ENCODE measurements around the gene MEIS2.

The MEIS2 gene

DNA sequence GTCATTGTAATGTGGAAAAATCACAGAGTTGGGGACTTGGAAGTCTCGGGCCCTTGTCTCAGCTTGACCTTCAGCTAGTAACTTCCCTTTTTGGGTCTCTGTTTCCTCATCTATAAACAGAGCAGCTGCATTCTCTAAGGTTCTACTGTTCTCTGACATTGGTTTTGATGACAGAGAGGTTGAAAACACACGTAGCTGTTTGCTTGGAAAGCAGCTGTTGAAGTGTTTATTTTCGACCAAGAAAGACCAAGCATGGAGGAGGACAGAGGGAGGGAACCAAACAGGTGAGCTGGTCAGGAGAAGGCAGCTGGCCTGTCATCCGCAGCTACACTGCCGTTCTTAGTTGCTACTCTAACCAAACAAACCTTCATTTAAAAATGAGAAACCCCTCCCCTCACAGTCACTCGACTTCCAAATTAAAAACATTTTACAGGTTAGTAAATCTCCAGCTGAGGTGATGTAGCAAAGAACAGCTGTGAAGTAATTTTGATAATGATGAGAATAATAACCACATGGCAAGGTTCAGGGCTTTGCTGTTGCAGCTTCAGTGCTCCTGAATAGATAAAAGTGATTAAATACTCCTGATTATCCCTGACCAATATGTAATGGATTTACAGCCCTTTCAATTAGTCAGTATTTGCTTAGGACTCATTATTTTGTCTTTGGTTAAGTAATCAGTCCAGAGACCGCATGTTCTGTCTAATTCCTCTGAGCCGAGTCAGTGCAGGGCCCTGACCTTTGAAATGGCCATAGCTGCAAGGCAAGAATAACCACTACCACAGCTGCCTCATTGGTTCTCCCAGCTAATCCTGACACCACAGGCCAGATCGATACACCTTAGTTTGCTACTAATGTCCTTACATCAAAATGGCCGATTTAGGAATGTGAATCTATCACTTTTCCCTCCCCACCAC is 65.3 kb downstream of the MEIS2 start:
- Histone ChIP-seq H3K4me1 (ENCODE audit: control insufficient read depth, insufficient read depth, low read length, poor library complexity, severe bottlenecking) (no peaks in the 10 kb centered on the region), H3K36me3 (ENCODE audit: control insufficient read depth, insufficient read depth, low read length) (no peaks in the 10 kb centered on the region), H3K9me3 (ENCODE audit: control insufficient read depth, low read length) (no peaks in the 10 kb centered on the region), H3K27me3 (replicated peaks; ENCODE audit: control insufficient read depth, insufficient read depth, low read length, poor library complexity, severe bottlenecking) (no peaks in the 10 kb centered on the region), H3K27ac (ENCODE audit: insufficient read depth, low read length, poor library complexity, severe bottlenecking) (no peak overlapping the region), H3K4me3 (ENCODE audit: insufficient read depth, low read depth, low read length, poor library complexity, severe bottlenecking) (no peak overlapping the region)
- no peak for DNase-seq

DNA sequence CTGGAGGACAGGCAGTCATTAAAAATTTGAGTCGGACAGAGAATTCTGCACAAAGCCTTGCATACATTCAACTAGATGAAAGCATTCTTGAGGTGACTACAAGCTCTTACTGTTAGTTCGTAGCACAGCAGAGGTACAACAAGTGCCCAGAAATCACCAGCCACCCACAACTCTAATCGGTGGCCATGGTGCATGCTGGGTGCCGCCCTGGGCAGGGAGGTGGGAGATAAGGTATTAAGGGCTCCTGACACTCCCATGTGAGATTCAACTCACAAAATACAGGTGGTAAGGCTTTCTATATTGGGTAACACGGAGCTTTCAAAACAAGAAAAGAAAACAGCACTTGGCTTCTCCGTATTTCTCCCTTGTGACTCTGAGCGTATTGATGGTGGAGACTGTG is 66.0 kb downstream of the MEIS2 start:
- H3K9me3 ChIP-seq (ENCODE audit: control insufficient read depth, low read length): no peaks in the 10 kb centered on the region
- no peaks in the 10 kb centered on the region for H3K4me1 ChIP-seq (ENCODE audit: control insufficient read depth, insufficient read depth, low read length, poor library complexity, severe bottlenecking)
- DNase-seq: no peak
- H3K36me3 ChIP-seq (ENCODE audit: control insufficient read depth, insufficient read depth, low read length): no peaks in the 10 kb centered on the region
- no peak overlapping the region for H3K27ac ChIP-seq (ENCODE audit: insufficient read depth, low read length, poor library complexity, severe bottlenecking)
- H3K27me3 ChIP-seq (replicated peaks; ENCODE audit: control insufficient read depth, insufficient read depth, low read length, poor library complexity, severe bottlenecking): no peaks in the 10 kb centered on the region
- H3K4me3 ChIP-seq (ENCODE audit: insufficient read depth, low read depth, low read length, poor library complexity, severe bottlenecking): no peak overlapping the region

GRCh38 chr15:37032091-37032775 is 68.1 kb downstream of the MEIS2 start:
- no peak for DNase-seq
- no peak overlapping the region for H3K27ac ChIP-seq (ENCODE audit: insufficient read depth, low read length, poor library complexity, severe bottlenecking)

DNA sequence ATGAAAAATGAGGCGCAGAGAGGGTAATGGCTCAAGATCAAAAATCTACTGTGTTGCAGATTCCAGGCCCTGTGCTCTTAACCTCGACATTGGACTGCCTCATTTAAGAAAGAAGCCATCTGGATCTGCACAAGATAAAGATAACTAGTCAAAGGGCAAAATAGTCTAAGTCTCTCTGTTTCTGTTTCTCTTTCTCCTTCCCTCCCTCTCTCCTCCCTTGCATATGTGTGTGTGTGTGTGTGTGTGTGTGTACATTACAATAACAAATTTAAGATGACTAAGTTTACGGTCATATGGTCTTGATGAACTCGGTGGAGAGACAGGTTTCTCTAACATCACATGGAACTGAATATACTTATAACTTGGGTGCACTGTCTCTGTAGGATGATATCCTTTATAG is 69.2 kb downstream of the MEIS2 start:
- DNase-seq: no peak
- no peaks in the 10 kb centered on the region for H3K27me3 ChIP-seq (replicated peaks; ENCODE audit: control insufficient read depth, insufficient read depth, low read length, poor library complexity, severe bottlenecking)
- no peaks in the 10 kb centered on the region for H3K9me3 ChIP-seq (ENCODE audit: control insufficient read depth, low read length)
- no peaks in the 10 kb centered on the region for H3K4me1 ChIP-seq (ENCODE audit: control insufficient read depth, insufficient read depth, low read length, poor library complexity, severe bottlenecking)
- no peak overlapping the region for H3K27ac ChIP-seq (ENCODE audit: insufficient read depth, low read length, poor library complexity, severe bottlenecking)
- H3K4me3 ChIP-seq (ENCODE audit: insufficient read depth, low read depth, low read length, poor library complexity, severe bottlenecking): no peak overlapping the region
- no peaks in the 10 kb centered on the region for H3K36me3 ChIP-seq (ENCODE audit: control insufficient read depth, insufficient read depth, low read length)

More at GRCh38 chr15:37032091-37032775, 68.1 kb downstream of the MEIS2 start:
- H3K27me3 ChIP-seq (replicated peaks; ENCODE audit: control insufficient read depth, insufficient read depth, low read length, poor library complexity, severe bottlenecking): no peaks in the 10 kb centered on the region
- H3K36me3 ChIP-seq (ENCODE audit: control insufficient read depth, insufficient read depth, low read length): no peaks in the 10 kb centered on the region
- H3K4me3 ChIP-seq (ENCODE audit: insufficient read depth, low read depth, low read length, poor library complexity, severe bottlenecking): no peak overlapping the region
- H3K4me1 ChIP-seq (ENCODE audit: control insufficient read depth, insufficient read depth, low read length, poor library complexity, severe bottlenecking): no peaks in the 10 kb centered on the region
- no peaks in the 10 kb centered on the region for H3K9me3 ChIP-seq (ENCODE audit: control insufficient read depth, low read length)

DNA sequence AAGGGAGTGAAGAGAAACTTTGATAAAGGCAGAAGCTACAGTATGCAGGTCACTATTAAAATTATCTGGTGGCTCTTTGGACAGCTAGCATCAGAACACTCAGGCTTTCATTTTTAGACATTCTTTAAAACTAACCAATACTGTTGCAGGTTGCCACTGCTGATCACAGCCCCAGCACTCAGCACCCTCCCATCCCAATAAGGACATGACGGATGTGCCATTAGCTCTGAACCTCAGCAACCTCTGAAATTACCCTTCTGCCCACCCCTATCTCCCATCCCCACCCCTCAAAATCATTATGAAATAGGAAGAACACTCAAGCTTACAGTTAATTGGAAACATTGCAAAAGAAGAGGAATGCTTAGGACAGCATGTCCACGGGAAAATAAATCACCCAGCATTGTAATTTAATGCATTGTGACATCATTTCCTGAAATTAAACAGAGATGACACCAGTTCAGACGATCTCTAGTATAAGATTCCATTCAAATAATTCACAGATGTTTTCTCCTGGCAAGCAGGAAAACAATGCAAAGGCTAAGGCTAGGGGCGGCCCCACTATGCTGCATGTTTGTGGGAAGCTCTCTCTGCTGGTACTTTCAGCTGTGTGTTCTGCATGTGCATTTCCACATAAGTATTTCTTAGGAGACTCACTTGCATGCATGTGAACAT is 71.6 kb downstream of the MEIS2 start:
- H3K27me3 ChIP-seq (replicated peaks; ENCODE audit: control insufficient read depth, insufficient read depth, low read length, poor library complexity, severe bottlenecking): no peaks in the 10 kb centered on the region

GRCh38 chr15:37020852-37021251 is 79.5 kb downstream of the MEIS2 start:
- Histone ChIP-seq H3K27ac (ENCODE audit: insufficient read depth, low read length, poor library complexity, severe bottlenecking) (no peak overlapping the region), H3K36me3 (ENCODE audit: control insufficient read depth, insufficient read depth, low read length) (no peaks in the 10 kb centered on the region)

More for the DNA sequence above, 71.6 kb downstream of the MEIS2 start:
- H3K27ac ChIP-seq (ENCODE audit: insufficient read depth, low read length, poor library complexity, severe bottlenecking): no peak overlapping the region
- H3K36me3 ChIP-seq (ENCODE audit: control insufficient read depth, insufficient read depth, low read length): no peaks in the 10 kb centered on the region
- no peak for DNase-seq
- no peaks in the 10 kb centered on the region for H3K4me1 ChIP-seq (ENCODE audit: control insufficient read depth, insufficient read depth, low read length, poor library complexity, severe bottlenecking)
- no peaks in the 10 kb centered on the region for H3K9me3 ChIP-seq (ENCODE audit: control insufficient read depth, low read length)
- no peak overlapping the region for H3K4me3 ChIP-seq (ENCODE audit: insufficient read depth, low read depth, low read length, poor library complexity, severe bottlenecking)

DNA sequence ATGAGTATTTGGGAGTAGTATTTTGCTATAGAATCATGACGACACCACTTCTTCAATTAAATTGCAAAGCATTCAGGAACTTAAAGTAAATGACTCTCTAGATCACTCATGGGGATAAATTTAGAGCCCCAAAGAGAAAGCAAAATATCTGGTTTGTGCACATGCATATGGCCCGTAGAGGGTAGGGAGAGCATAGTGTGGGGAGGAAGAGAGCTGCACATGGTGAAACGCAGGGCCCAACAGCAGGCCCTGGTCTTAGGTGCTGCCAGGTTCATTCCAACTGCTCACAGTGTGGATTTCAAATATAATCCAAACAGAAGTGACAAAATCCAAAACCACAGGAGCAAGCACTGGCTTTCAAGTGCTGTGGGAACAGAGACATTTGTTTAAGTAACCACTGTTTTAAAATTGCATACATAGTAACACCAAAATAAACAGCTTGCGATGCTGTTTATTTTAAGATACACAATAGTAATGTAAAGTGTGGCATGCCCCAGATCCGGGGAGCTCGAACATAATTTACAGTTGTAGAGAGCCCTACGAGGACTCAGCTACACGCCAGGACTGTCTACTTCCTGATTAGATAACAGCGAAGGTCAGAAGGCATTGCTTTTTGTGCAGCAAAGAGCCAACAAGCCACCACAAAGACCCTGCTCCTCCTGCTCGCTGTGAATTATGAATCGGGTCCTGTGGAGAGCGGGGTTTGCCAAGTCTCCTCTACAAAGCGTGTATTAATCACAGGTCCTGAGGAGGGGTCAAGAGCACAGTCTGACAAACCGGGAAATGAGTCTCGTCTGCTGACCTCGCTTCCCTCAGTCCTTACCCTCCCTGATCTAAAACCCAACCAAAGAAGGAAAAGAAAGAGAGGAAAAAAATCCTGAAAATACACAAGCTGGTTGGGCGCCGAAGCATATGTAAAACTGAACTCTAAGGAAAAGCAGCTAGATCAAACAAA is 80.6 kb downstream of the MEIS2 start:
- DNase-seq: no peak
- Histone ChIP-seq H3K27me3 (replicated peaks; ENCODE audit: control insufficient read depth, insufficient read depth, low read length, poor library complexity, severe bottlenecking) (no peaks in the 10 kb centered on the region), H3K4me3 (ENCODE audit: insufficient read depth, low read depth, low read length, poor library complexity, severe bottlenecking) (no peak overlapping the region), H3K4me1 (ENCODE audit: control insufficient read depth, insufficient read depth, low read length, poor library complexity, severe bottlenecking) (no peaks in the 10 kb centered on the region), H3K36me3 (ENCODE audit: control insufficient read depth, insufficient read depth, low read length) (no peaks in the 10 kb centered on the region), H3K9me3 (ENCODE audit: control insufficient read depth, low read length) (no peaks in the 10 kb centered on the region), H3K27ac (ENCODE audit: insufficient read depth, low read length, poor library complexity, severe bottlenecking) (no peak overlapping the region)

More at GRCh38 chr15:37020852-37021251, 79.5 kb downstream of the MEIS2 start:
- Histone ChIP-seq H3K27me3 (replicated peaks; ENCODE audit: control insufficient read depth, insufficient read depth, low read length, poor library complexity, severe bottlenecking) (no peaks in the 10 kb centered on the region), H3K4me1 (ENCODE audit: control insufficient read depth, insufficient read depth, low read length, poor library complexity, severe bottlenecking) (no peaks in the 10 kb centered on the region), H3K4me3 (ENCODE audit: insufficient read depth, low read depth, low read length, poor library complexity, severe bottlenecking) (no peak overlapping the region), H3K9me3 (ENCODE audit: control insufficient read depth, low read length) (no peaks in the 10 kb centered on the region)
- DNase-seq: no peak

DNA sequence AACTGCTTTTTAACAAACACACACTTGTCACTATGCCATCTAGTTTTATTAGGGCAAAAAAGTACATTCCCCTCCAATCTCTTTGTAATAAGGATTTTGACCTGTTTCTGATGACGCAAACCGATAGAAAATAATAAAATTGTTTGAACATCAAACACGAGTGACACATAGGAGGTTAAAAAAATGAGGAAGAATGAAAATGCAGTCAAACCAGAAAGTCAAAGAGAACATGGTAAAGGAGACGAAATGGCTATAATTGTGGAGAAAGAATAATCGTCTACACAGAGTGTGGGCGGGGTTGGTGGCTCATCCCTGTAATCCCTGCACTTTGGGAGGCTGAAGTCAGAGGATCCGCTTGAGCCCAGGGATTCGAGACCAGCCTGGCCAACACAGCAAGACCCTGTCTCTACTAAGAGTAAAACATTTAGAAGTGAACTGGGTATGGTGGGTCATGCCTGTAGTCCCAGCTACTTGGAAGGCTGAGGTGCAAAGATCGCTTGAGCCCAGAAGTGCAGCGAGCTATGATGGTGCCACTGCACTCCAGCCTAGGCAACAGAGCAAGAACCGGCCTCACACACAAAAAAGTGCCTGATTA is 83.2 kb downstream of the MEIS2 start:
- DNase-seq: no peak
- no peaks in the 10 kb centered on the region for H3K36me3 ChIP-seq (ENCODE audit: control insufficient read depth, insufficient read depth, low read length)
- H3K4me3 ChIP-seq (ENCODE audit: insufficient read depth, low read depth, low read length, poor library complexity, severe bottlenecking): no peak overlapping the region
- H3K4me1 ChIP-seq (ENCODE audit: control insufficient read depth, insufficient read depth, low read length, poor library complexity, severe bottlenecking): no peaks in the 10 kb centered on the region
- H3K27me3 ChIP-seq (replicated peaks; ENCODE audit: control insufficient read depth, insufficient read depth, low read length, poor library complexity, severe bottlenecking): no peaks in the 10 kb centered on the region
- no peaks in the 10 kb centered on the region for H3K9me3 ChIP-seq (ENCODE audit: control insufficient read depth, low read length)
- no peak overlapping the region for H3K27ac ChIP-seq (ENCODE audit: insufficient read depth, low read length, poor library complexity, severe bottlenecking)

- Histone ChIP-seq H3K4me1 (ENCODE audit: control insufficient read depth, insufficient read depth, low read length, poor library complexity, severe bottlenecking) (no peaks in the 10 kb centered on the region), H3K36me3 (ENCODE audit: control insufficient read depth, insufficient read depth, low read length) (no peaks in the 10 kb centered on the region), H3K4me3 (ENCODE audit: insufficient read depth, low read depth, low read length, poor library complexity, severe bottlenecking) (no peak overlapping the region), H3K9me3 (ENCODE audit: control insufficient read depth, low read length) (no peaks in the 10 kb centered on the region), H3K27me3 (replicated peaks; ENCODE audit: control insufficient read depth, insufficient read depth, low read length, poor library complexity, severe bottlenecking) (no peaks in the 10 kb centered on the region), H3K27ac (ENCODE audit: insufficient read depth, low read length, poor library complexity, severe bottlenecking) (no peak overlapping the region)
- DNase-seq: no peak
Measured at GRCh38 chr15:37016231-37016630, 84.1 kb downstream of the MEIS2 start.
